ENCODE results near the gene NDOR1. TPM values are rescaled to one million over a fixed set of nuclear protein-coding genes. Genes with fewer than 3 reads are reported as not detected.

NDOR1 gene
- polyA plus RNA-seq, 6 donors from 2014 or later: 4.4 to 9.3 (median 5.2) TPM

GRCh38 chr9:137170486-137171148 is 34.9 kb upstream of the NDOR1 start:
- DNase-seq: no peak
- Mint-ChIP-seq H3K27ac (no peak overlapping the region), H3K4me3 (peak overlapping the region in 3 of 8 donors; percentile 16 to 53 (median 49)), H3K9me3 (peaks cover 0 to 1% (median 0%) of the 10 kb centered on the region in 7 donors), H3K4me1 (peaks cover 6 to 18% (median 7%) of the 10 kb centered on the region in 3 donors), H3K27me3 (peaks cover 0 to 40% (median 29%) of the 10 kb centered on the region in 3 donors), H3K36me3 (no peaks in the 10 kb centered on the region)
- ATAC-seq (ENCODE audit: low read depth in 2 of 2): no peak

DNA sequence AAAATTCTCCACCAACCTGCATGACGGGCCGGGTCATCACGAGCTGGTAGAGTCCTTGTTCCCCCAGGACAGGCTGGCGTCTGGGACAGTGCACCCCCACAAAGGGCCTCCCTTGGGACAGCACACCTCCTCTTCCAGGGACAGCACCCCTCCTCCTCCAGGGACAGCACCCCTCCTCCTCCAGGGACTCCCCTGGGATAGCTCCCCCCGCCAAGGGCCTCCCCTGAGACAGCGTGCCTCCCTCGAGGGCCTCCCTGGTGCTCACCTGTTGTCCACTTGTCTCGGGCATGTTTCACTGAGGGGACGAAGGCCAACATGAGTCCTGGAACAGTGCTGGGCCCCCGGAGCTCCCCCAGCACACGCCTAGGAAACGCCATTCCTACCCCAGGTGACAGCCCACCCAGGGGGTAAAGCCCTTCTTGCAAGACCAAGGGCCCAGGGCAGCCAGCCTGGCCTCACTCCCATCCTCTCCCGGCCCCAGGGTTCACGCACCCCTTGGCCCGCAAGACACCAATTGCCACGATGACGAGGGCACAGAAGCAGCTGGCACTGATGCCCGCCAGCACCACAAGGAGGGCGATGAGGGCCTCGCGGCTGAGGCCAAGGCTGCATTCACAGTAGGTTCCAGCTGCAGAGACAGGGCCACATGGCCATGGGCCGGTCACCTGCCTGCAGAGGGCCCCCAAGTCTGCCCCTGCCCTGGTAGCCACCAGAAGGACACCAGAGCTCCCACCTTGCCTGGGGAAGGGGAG is 34.2 kb upstream of the NDOR1 start:
- H3K27me3 Mint-ChIP-seq: peaks cover 0 to 33% (median 22%) of the 10 kb centered on the region in 3 donors
- DNase-seq (no peak), ATAC-seq (ENCODE audit: low read depth in 2 of 2) (no peak)
- H3K9me3 Mint-ChIP-seq: peaks cover 0 to 1% (median 0%) of the 10 kb centered on the region in 7 donors
- H3K36me3 Mint-ChIP-seq: no peaks in the 10 kb centered on the region
- peaks cover 6 to 18% (median 10%) of the 10 kb centered on the region in 3 donors for H3K4me1 Mint-ChIP-seq
- H3K27ac Mint-ChIP-seq: no peak overlapping the region
- no peak overlapping the region for H3K4me3 Mint-ChIP-seq

DNA sequence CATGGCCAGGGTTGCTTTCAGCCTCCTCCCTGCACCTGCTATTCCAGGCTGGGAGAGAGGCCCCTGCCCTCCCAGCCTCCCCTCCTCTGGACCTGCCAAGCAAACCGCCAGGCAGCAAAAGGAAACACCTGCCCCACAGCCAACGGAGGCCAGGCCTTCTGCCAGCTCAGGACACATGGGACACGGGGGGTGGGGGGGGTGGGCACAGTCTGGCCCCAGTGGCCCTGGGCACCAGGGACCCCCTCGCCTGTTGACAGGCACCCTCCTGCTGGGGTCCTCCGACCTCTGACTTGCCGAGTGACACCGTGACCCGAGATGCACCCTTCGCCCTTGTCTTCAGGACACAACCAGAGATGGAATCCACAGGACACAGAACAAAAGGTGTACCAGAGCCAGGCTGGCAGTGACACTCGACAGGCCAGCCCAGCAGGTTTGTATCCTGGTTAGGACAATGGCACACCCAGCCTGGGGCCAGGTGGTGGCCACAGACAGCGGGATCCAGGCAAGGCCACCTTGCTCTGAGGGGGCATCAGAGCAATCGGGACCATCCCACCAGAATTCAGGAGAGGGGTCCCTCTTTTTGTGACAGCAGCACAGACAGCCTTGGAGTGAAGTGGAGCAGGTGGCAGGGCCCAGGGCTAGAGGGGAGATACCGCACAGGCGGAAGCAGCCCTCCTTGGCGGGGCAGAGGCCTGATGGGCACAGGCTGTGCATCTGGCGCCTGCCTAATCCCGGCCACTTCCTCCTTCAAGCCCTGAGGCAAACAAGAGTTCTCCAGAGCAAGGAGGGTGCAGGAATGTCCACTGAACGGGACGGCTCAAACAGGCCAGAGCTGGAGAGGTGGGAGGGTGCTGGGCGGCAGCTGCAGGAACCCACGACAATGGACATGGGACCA is 32.4 kb upstream of the NDOR1 start:
- DNase-seq (no peak), ATAC-seq (ENCODE audit: low read depth in 2 of 2) (no peak)
- H3K4me3 Mint-ChIP-seq: no peak overlapping the region
- H3K36me3 Mint-ChIP-seq: no peaks in the 10 kb centered on the region
- peaks cover 0 to 26% (median 16%) of the 10 kb centered on the region in 3 donors for H3K27me3 Mint-ChIP-seq
- H3K4me1 Mint-ChIP-seq: peaks cover 2 to 18% (median 14%) of the 10 kb centered on the region in 3 donors
- no peaks in the 10 kb centered on the region for H3K9me3 Mint-ChIP-seq
- peak overlapping the region in 1 of 6 donors; percentile 37 for H3K27ac Mint-ChIP-seq

- Mint-ChIP-seq H3K9me3 (no peaks in the 10 kb centered on the region), H3K36me3 (no peaks in the 10 kb centered on the region), H3K27ac (peak overlapping the region in 1 of 6 donors; percentile 52), H3K27me3 (peaks cover 0 to 21% (median 10%) of the 10 kb centered on the region in 3 donors), H3K4me1 (peaks cover 0 to 12% (median 7%) of the 10 kb centered on the region in 3 donors), H3K4me3 (peak overlapping the region in 1 of 8 donors; percentile 35)
- no peak for ATAC-seq (ENCODE audit: low read depth in 2 of 2)
- DNase-seq: no peak
These were observed 31.5 kb upstream of the NDOR1 start for GRCh38 chr9:137173796-137174664.

- DNase-seq (no peak), ATAC-seq (ENCODE audit: low read depth in 2 of 2) (no peak)
- Mint-ChIP-seq H3K27ac (peak overlapping the region in 1 of 6 donors; percentile 63), H3K4me3 (peak overlapping the region in 1 of 8 donors; percentile 68), H3K36me3 (no peaks in the 10 kb centered on the region), H3K9me3 (no peaks in the 10 kb centered on the region), H3K27me3 (peaks cover 0 to 19% (median 8%) of the 10 kb centered on the region in 3 donors), H3K4me1 (peaks cover 0 to 12% (median 10%) of the 10 kb centered on the region in 3 donors)
These were observed 30.7 kb upstream of the NDOR1 start for GRCh38 chr9:137174722-137175293.

- Mint-ChIP-seq H3K9me3 (no peaks in the 10 kb centered on the region), H3K27ac (peak overlapping the region in 2 of 6 donors; percentile 23 to 63), H3K27me3 (peaks cover 0 to 13% (median 2%) of the 10 kb centered on the region in 3 donors), H3K36me3 (no peaks in the 10 kb centered on the region), H3K4me1 (peaks cover 0 to 10% (median 6%) of the 10 kb centered on the region in 3 donors), H3K4me3 (peak overlapping the region in 1 of 8 donors; percentile 68)
- ATAC-seq (ENCODE audit: low read depth in 2 of 2) (peak; percentile 19 to 34), DNase-seq (no peak)
These were observed 30.0 kb upstream of the NDOR1 start for GRCh38 chr9:137175345-137175961.

- H3K4me1 Mint-ChIP-seq: peaks cover 0 to 10% (median 4%) of the 10 kb centered on the region in 3 donors
- H3K9me3 Mint-ChIP-seq: no peaks in the 10 kb centered on the region
- peak overlapping the region in 3 of 6 donors; percentile 19 to 76 (median 23) for H3K27ac Mint-ChIP-seq
- H3K4me3 Mint-ChIP-seq: peak overlapping the region in 1 of 8 donors; percentile 21
- H3K27me3 Mint-ChIP-seq: peaks cover 0 to 2% (median 0%) of the 10 kb centered on the region in 3 donors
- no peak for DNase-seq
- H3K36me3 Mint-ChIP-seq: no peaks in the 10 kb centered on the region
- ATAC-seq (ENCODE audit: low read depth in 2 of 2): peak; percentile 62 to 66
These were observed 29.0 kb upstream of the NDOR1 start for GRCh38 chr9:137176302-137177182.

- H3K9me3 Mint-ChIP-seq: no peaks in the 10 kb centered on the region
- no peak for ATAC-seq (ENCODE audit: low read depth in 2 of 2)
- no peak overlapping the region for H3K4me3 Mint-ChIP-seq
- DNase-seq: no peak
- H3K36me3 Mint-ChIP-seq: peaks cover 0 to 2% of the 10 kb centered on the region in 2 donors
- H3K27ac Mint-ChIP-seq: peak overlapping the region in 1 of 6 donors; percentile 63
- no peaks in the 10 kb centered on the region for H3K27me3 Mint-ChIP-seq
- peaks cover 0 to 10% (median under 1%) of the 10 kb centered on the region in 3 donors for H3K4me1 Mint-ChIP-seq
These were observed 27.1 kb upstream of the NDOR1 start for GRCh38 chr9:137178201-137178938.

- Mint-ChIP-seq H3K27ac (no peak overlapping the region), H3K4me3 (no peak overlapping the region), H3K36me3 (peaks cover 0 to 9% of the 10 kb centered on the region in 2 donors), H3K9me3 (no peaks in the 10 kb centered on the region), H3K4me1 (peaks cover 0 to 12% (median 3%) of the 10 kb centered on the region in 3 donors), H3K27me3 (no peaks in the 10 kb centered on the region)
- no peak for ATAC-seq (ENCODE audit: low read depth in 2 of 2)
- DNase-seq: no peak
These were observed 26.4 kb upstream of the NDOR1 start for GRCh38 chr9:137178939-137179630.

DNA sequence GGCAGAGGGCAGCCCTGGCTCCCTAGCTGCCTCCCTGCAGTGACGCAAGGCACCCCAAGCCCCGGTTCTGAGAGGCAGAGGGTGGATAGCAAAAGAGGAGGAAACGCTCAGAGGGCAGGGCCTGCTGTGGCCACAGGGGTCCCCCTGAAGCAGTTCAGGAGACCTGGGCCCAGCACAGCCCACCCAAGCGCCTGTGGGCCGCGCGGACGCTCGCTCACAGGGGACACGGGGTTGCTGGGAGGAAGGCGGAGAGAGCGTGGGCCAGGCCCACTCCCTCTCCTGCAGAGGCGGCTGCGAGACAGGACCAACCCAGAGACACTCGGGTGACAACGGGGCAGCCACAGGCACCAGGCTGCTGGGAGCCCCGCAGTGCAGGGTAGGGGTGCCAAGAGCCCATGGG is 25.7 kb upstream of the NDOR1 start:
- H3K27me3 Mint-ChIP-seq: no peaks in the 10 kb centered on the region
- ATAC-seq (ENCODE audit: low read depth in 2 of 2): no peak
- H3K27ac Mint-ChIP-seq: no peak overlapping the region
- H3K36me3 Mint-ChIP-seq: peaks cover 0 to 13% of the 10 kb centered on the region in 2 donors
- H3K9me3 Mint-ChIP-seq: no peaks in the 10 kb centered on the region
- H3K4me3 Mint-ChIP-seq: no peak overlapping the region
- H3K4me1 Mint-ChIP-seq: peaks cover 0 to 15% (median 9%) of the 10 kb centered on the region in 3 donors
- no peak for DNase-seq

Data from naive B cell (primary cell).